Measurements from ENCODE around the gene CTIF. TPM values are rescaled to one million over a fixed set of nuclear protein-coding genes. Genes with fewer than 3 reads are reported as not detected.

The CTIF gene
- total and polyA plus RNA-seq, 2 experiments from 2014 or later, result 22.1 to 27.9 TPM

- Histone ChIP-seq H3K9me2 (replicated peaks; ENCODE audit: insufficient read depth) (no peaks in the 10 kb centered on the region), H4K20me1 (ENCODE audit: insufficient read depth, poor library complexity, severe bottlenecking) (no peaks in the 10 kb centered on the region), H3K4me1 (ENCODE audit: insufficient read depth) (peaks cover 66% of the 10 kb centered on the region), H3K4me3 (no peak overlapping the region), H3K27ac (peak overlapping the region; percentile 91), H2AFZ (no peak overlapping the region), H3K79me2 (peaks cover 16% of the 10 kb centered on the region), H3K36me3 (replicated peaks; ENCODE audit: insufficient read depth, low read depth) (no peaks in the 10 kb centered on the region), H3K27me3 (no peaks in the 10 kb centered on the region), H3K4me2 (peak overlapping the region; percentile 65), H3K9me3 (ENCODE audit: low read depth) (peaks cover 5% of the 10 kb centered on the region)
- 14% methylated on average over 3 of the region's 3 CpGs for WGBS (ENCODE audit: low lambda C conversion rate, missing lambda C conversion rate)
- no peak for TF ChIP-seq EZH2phosphoT487 (IDR thresholded peaks at IDR 0.05; ENCODE audit: low read depth, severe bottlenecking, unreplicated experiment)
- TF ChIP-seq EZH2 (IDR thresholded peaks at IDR 0.05; ENCODE audit: borderline replicate concordance), result no peak
- no peak for TF ChIP-seq CTCF (IDR thresholded peaks at IDR 0.05; ENCODE audit: poor library complexity)
- no peak for DNase-seq (ENCODE audit: low spot score)
These were observed 289.3 kb downstream of the CTIF start for GRCh38 chr18:48828194-48828545.

- Histone ChIP-seq H3K9me3 (ENCODE audit: low read depth) (no peaks in the 10 kb centered on the region), H3K27me3 (no peaks in the 10 kb centered on the region), H3K36me3 (replicated peaks; ENCODE audit: insufficient read depth, low read depth) (no peaks in the 10 kb centered on the region), H3K9me2 (replicated peaks; ENCODE audit: insufficient read depth) (no peaks in the 10 kb centered on the region), H3K79me2 (peaks cover 16% of the 10 kb centered on the region), H3K27ac (peak overlapping the region; percentile 91), H3K4me1 (ENCODE audit: insufficient read depth) (peaks cover 73% of the 10 kb centered on the region), H4K20me1 (ENCODE audit: insufficient read depth, poor library complexity, severe bottlenecking) (no peaks in the 10 kb centered on the region), H2AFZ (no peak overlapping the region), H3K4me3 (no peak overlapping the region), H3K4me2 (peak overlapping the region; percentile 65)
- WGBS (ENCODE audit: low lambda C conversion rate, missing lambda C conversion rate), result 18% methylated on average over 11 of the region's 15 CpGs
- DNase-seq (ENCODE audit: low spot score), result peak; percentile 69
- TF ChIP-seq EZH2phosphoT487 (IDR thresholded peaks at IDR 0.05; ENCODE audit: low read depth, severe bottlenecking, unreplicated experiment), result no peak
- no peak for TF ChIP-seq EZH2 (IDR thresholded peaks at IDR 0.05; ENCODE audit: borderline replicate concordance)
- TF ChIP-seq CTCF (IDR thresholded peaks at IDR 0.05; ENCODE audit: poor library complexity), result peak; percentile 28
These were observed 290.0 kb downstream of the CTIF start for GRCh38 chr18:48828691-48829442.

- no peaks in the 10 kb centered on the region for H3K9me3 ChIP-seq (ENCODE audit: low read depth)
- no peaks in the 10 kb centered on the region for H3K36me3 ChIP-seq (replicated peaks; ENCODE audit: insufficient read depth, low read depth)
- H3K4me3 ChIP-seq, result no peak overlapping the region
- peak overlapping the region; percentile 91 for H3K27ac ChIP-seq
- H2AFZ ChIP-seq, result no peak overlapping the region
- 56% methylated on average over 13 of the region's 13 CpGs for WGBS (ENCODE audit: low lambda C conversion rate, missing lambda C conversion rate)
- H3K27me3 ChIP-seq, result no peaks in the 10 kb centered on the region
- peak; percentile 66 for DNase-seq (ENCODE audit: low spot score)
- H3K79me2 ChIP-seq, result peaks cover 16% of the 10 kb centered on the region
- H3K4me1 ChIP-seq (ENCODE audit: insufficient read depth), result peaks cover 80% of the 10 kb centered on the region
- no peaks in the 10 kb centered on the region for H4K20me1 ChIP-seq (ENCODE audit: insufficient read depth, poor library complexity, severe bottlenecking)
- no peaks in the 10 kb centered on the region for H3K9me2 ChIP-seq (replicated peaks; ENCODE audit: insufficient read depth)
- TF ChIP-seq CTCF (IDR thresholded peaks at IDR 0.05; ENCODE audit: poor library complexity) (no peak), EZH2phosphoT487 (IDR thresholded peaks at IDR 0.05; ENCODE audit: low read depth, severe bottlenecking, unreplicated experiment) (no peak), EZH2 (IDR thresholded peaks at IDR 0.05; ENCODE audit: borderline replicate concordance) (no peak)
- H3K4me2 ChIP-seq, result peak overlapping the region; percentile 65
These were observed 290.8 kb downstream of the CTIF start for GRCh38 chr18:48829443-48830149.

Measured in hepatocyte (in vitro differentiated cells).